DOHH2 (cell line): ENCODE measurements around the gene LHFPL5.

Experiments
- H3F3A ChIP-seq: fragments of 200-600 bp; sonication (generic), shearing (Covaris generic); 2 replicates; pipeline ENCODE4 v1.6.0; 2016; ENCODE audit warnings: antibody characterized with exemption, mild to moderate bottlenecking; ENCODE audit not compliant: control insufficient read depth, insufficient read depth
- H3K27ac ChIP-seq: fragments of 200-600 bp; sonication (generic); 2 replicates; pipeline ENCODE4 v1.5.1; 2014; ENCODE audit warnings: low read depth, mild to moderate bottlenecking, low read length, moderate library complexity
- H3K27me3 ChIP-seq: fragments of 200-600 bp; sonication (generic); 2 replicates; pipeline ENCODE4 v1.6.1; 2014; ENCODE audit warnings: mild to moderate bottlenecking, low read length, mixed read lengths; ENCODE audit not compliant: control insufficient read depth
- H3K36me3 ChIP-seq: fragments of 200-600 bp; sonication (generic); 2 replicates; pipeline ENCODE4 v1.6.1; 2014; ENCODE audit warnings: mild to moderate bottlenecking, low read length, moderate library complexity, mixed read lengths; ENCODE audit not compliant: control insufficient read depth
- H3K4me1 ChIP-seq: fragments of 200-600 bp; sonication (generic); 2 replicates; pipeline ENCODE4 v1.6.1; 2014; ENCODE audit warnings: mild to moderate bottlenecking, low read length, mixed read lengths; ENCODE audit not compliant: control insufficient read depth
- H3K4me2 ChIP-seq: fragments of 200-600 bp; sonication (generic); 2 replicates; pipeline ENCODE4 v1.6.0; 2014; ENCODE audit warnings: mild to moderate bottlenecking, low read length, moderate library complexity
- H3K4me3 ChIP-seq: fragments of 200-600 bp; sonication (generic); 2 replicates; pipeline ENCODE4 v1.5.1; 2014; ENCODE audit warnings: mild to moderate bottlenecking, low read length, mixed read lengths
- H3K79me2 ChIP-seq: fragments of 200-600 bp; sonication (generic); 2 replicates; pipeline ENCODE4 v1.6.1; 2014; ENCODE audit warnings: mild to moderate bottlenecking, low read length, mixed read lengths; ENCODE audit not compliant: control insufficient read depth
- H3K9me2 ChIP-seq: fragments of 200-600 bp; sonication (generic); replicated peaks from 2 replicates; pipeline ENCODE4 v1.6.1; 2014; ENCODE audit warnings: mild to moderate bottlenecking, low read length, mixed read lengths; ENCODE audit not compliant: control insufficient read depth
- H3K9me3 ChIP-seq: fragments of 200-600 bp; sonication (generic); 2 replicates; pipeline ENCODE4 v1.6.1; 2014; ENCODE audit warnings: antibody characterized with exemption, low read length, mixed read lengths; ENCODE audit not compliant: control insufficient read depth, insufficient read depth
- H4K20me1 ChIP-seq: fragments of 200-600 bp; sonication (generic); 2 replicates; pipeline ENCODE4 v1.6.0; 2014; ENCODE audit warnings: low read depth, mild to moderate bottlenecking, antibody characterized with exemption, low read length, moderate library complexity; ENCODE audit not compliant: control insufficient read depth, insufficient read depth
- EZH2phosphoT487 ChIP-seq: fragments of 200-600 bp; sonication (generic); IDR thresholded peaks from 2 replicates; pipeline ENCODE4 v1.6.1; 2017; ENCODE audit warnings: borderline replicate concordance, mild to moderate bottlenecking, antibody characterized with exemption, low read length, moderate library complexity, mixed read lengths
- TF ChIP-seq, protein P1 (sequence below): fragments of 200-600 bp; sonication (generic); IDR thresholded peaks from one replicate; pipeline ENCODE4 v1.5.1; 2014; ENCODE audit warnings: antibody characterized with exemption, mild to moderate bottlenecking, low read depth, low read length; ENCODE audit not compliant: poor library complexity, severe bottlenecking

The LHFPL5 gene

DNA sequence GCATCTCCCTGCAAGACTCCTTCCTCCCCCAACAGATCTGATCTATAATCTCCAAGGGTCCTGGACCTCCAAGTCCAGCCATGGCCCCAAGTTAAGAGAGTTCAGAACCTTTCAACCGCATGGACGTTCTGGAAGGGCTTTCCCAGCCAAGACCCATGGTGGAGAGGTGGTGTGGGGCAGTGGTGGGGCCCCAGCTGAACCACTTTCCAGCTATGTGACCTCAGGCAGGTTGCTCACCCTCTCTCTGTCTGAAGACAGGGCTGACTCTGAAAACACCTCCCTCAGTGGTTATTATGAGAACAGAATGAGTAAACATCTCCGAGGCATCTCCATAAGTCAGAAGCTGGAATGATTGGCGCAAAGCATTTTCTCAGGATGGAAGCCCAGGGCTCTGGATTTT is 8.9 kb upstream of the LHFPL5 start:
- H3K4me1 ChIP-seq = no peaks in the 10 kb centered on the region
- no peaks in the 10 kb centered on the region for H3K36me3 ChIP-seq
- no peaks in the 10 kb centered on the region for H3K9me2 ChIP-seq
- H3K9me3 ChIP-seq = no peaks in the 10 kb centered on the region
- H3K27me3 ChIP-seq = peaks cover 5% of the 10 kb centered on the region; the same call in 1 of the 2 replicates
- no peak overlapping the region for H3K4me3 ChIP-seq
- H3K79me2 ChIP-seq = no peaks in the 10 kb centered on the region
- no peak overlapping the region for H3K4me2 ChIP-seq
- TF ChIP-seq EZH2phosphoT487 = no peak
- TF ChIP-seq, protein P1, sequence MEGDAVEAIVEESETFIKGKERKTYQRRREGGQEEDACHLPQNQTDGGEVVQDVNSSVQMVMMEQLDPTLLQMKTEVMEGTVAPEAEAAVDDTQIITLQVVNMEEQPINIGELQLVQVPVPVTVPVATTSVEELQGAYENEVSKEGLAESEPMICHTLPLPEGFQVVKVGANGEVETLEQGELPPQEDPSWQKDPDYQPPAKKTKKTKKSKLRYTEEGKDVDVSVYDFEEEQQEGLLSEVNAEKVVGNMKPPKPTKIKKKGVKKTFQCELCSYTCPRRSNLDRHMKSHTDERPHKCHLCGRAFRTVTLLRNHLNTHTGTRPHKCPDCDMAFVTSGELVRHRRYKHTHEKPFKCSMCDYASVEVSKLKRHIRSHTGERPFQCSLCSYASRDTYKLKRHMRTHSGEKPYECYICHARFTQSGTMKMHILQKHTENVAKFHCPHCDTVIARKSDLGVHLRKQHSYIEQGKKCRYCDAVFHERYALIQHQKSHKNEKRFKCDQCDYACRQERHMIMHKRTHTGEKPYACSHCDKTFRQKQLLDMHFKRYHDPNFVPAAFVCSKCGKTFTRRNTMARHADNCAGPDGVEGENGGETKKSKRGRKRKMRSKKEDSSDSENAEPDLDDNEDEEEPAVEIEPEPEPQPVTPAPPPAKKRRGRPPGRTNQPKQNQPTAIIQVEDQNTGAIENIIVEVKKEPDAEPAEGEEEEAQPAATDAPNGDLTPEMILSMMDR = no peak
- 0 out of 2 replicates have a peak, but pooled peaks cover 8% of the 10 kb centered on the region for H4K20me1 ChIP-seq
- H3F3A ChIP-seq = no peaks in the 10 kb centered on the region
- H3K27ac ChIP-seq = no peak overlapping the region

DNA sequence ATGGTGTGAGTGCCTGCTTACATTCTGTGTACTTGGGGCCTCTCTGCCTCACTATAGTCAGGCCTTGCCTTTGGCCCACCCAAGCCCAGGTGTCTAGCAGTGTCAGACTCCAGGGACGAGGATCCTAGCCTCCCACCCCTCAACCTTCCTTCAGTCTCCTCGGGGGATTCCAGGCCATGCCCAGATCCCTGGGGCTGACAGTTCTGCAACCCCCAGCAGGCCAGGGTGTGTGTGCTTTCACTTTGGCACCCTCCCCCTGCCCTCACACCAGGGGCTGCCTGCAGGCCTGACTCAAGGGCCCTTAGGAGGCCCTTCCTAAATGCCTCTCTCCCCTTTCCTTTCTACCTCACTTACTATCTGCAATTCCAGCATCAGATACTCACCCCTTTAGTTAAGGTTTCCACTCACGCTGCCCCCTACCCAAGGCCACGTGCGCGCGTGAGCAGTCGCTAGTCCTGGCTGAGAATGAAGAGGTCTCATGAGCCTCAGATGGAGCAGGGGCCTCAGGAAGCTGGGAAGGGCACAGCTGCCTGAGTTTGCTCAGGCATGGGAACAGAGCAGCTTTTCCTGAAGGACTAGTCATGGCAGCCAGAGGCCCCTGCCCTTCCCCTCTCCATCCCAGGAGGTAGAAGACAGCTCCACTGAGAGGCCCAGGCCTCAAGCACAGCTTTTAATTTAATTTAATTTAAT is 7.2 kb upstream of the LHFPL5 start:
- Histone ChIP-seq H3K27me3 (no peaks in the 10 kb centered on the region), H3K36me3 (no peaks in the 10 kb centered on the region), H3F3A (no peaks in the 10 kb centered on the region), H3K4me1 (no peaks in the 10 kb centered on the region), H3K4me3 (no peak overlapping the region), H3K4me2 (no peak overlapping the region), H3K9me2 (no peaks in the 10 kb centered on the region), H3K27ac (no peak overlapping the region), H3K79me2 (no peaks in the 10 kb centered on the region), H4K20me1 (0 out of 2 replicates have a peak, but pooled peaks cover 8% of the 10 kb centered on the region), H3K9me3 (no peaks in the 10 kb centered on the region)
- TF ChIP-seq, protein P1 = no peak
- no peak for TF ChIP-seq EZH2phosphoT487

DNA sequence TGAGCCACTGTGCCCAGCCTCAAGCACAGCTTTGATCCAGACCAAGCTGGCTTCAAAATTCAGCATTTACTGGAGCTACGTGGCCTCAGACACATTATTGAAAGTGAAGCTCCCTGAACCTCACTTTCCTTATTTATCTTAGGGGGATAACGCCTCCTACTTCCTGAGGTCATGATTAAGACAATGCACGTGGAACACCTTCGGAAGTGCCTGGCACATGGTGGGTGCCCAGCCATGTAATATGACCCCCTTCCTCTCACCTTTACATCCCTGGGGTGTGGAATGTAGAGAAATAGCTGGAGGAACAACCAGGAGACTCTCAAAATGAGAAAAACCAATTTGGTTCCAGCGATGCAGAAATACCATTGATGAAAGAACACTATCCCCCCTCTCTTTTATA is 6.4 kb upstream of the LHFPL5 start:
- H3K79me2 ChIP-seq = no peaks in the 10 kb centered on the region
- H3F3A ChIP-seq = no peaks in the 10 kb centered on the region
- H3K4me1 ChIP-seq = no peaks in the 10 kb centered on the region
- 0 out of 2 replicates have a peak, but pooled peaks cover 8% of the 10 kb centered on the region for H4K20me1 ChIP-seq
- no peak overlapping the region for H3K4me3 ChIP-seq
- H3K27me3 ChIP-seq = no peaks in the 10 kb centered on the region
- H3K9me3 ChIP-seq = no peaks in the 10 kb centered on the region
- TF ChIP-seq, protein P1 = no peak
- no peak overlapping the region for H3K4me2 ChIP-seq
- H3K27ac ChIP-seq = no peak overlapping the region
- no peaks in the 10 kb centered on the region for H3K36me3 ChIP-seq
- no peaks in the 10 kb centered on the region for H3K9me2 ChIP-seq
